HG03159 (cell line): ENCODE results near the gene NLRX1.
"Not testable (repeated sequence)": the region's sequence is repeated elsewhere in the genome, so short reads cannot be mapped to it uniquely, and the experiment has no call there.

Experiments
- ATAC-seq: cut with Tn5 transposase; IDR thresholded peaks from one replicate; pipeline ENCODE4 v1.9.1; 2021; ENCODE audit warnings: mild to moderate bottlenecking, moderate library complexity; ENCODE audit not compliant: unreplicated experiment

The NLRX1 gene, protein sequence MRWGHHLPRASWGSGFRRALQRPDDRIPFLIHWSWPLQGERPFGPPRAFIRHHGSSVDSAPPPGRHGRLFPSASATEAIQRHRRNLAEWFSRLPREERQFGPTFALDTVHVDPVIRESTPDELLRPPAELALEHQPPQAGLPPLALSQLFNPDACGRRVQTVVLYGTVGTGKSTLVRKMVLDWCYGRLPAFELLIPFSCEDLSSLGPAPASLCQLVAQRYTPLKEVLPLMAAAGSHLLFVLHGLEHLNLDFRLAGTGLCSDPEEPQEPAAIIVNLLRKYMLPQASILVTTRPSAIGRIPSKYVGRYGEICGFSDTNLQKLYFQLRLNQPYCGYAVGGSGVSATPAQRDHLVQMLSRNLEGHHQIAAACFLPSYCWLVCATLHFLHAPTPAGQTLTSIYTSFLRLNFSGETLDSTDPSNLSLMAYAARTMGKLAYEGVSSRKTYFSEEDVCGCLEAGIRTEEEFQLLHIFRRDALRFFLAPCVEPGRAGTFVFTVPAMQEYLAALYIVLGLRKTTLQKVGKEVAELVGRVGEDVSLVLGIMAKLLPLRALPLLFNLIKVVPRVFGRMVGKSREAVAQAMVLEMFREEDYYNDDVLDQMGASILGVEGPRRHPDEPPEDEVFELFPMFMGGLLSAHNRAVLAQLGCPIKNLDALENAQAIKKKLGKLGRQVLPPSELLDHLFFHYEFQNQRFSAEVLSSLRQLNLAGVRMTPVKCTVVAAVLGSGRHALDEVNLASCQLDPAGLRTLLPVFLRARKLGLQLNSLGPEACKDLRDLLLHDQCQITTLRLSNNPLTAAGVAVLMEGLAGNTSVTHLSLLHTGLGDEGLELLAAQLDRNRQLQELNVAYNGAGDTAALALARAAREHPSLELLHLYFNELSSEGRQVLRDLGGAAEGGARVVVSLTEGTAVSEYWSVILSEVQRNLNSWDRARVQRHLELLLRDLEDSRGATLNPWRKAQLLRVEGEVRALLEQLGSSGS

DNA sequence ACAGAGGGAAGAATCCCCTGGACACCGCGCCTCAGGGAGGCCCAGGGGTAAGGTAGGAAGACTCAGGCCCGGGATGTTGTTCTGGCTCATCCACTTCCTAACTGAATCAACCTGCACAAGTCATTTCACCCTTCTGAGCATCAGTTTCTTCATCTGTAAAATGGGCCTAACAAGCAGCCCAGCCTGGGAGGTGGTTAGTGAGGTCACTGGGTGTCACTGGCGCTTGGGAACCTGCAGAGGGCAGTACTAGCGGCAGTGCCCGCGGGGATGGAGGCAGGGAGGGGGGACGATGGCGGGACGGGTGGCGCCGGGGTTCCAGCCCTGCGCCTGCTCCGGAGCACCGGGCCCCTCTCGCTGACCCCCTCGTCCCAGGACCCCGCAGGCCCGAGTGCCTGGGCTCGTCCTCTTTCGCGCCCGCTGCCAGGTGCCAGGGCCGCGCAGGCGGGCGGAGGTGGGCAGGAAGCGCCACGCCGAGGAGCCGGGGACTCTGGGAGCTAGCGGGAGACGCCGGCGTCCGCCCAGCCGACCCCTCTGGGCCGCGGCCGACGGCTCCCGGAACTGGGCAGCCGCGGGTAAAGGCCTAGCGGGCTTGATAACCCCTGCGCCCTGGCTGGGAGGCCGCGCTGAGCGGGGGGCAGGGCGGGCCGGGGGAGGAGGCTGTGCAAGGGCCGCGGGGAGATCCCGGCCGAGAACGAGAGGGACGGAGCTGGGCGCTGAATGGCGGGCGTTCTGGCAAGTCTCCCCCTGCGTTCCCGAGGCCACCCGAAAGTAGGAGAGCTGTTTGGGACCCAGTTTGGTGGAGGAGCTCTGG, at the start of gene NLRX1:
TSS of gene NLRX1 (plus strand) at position 255 of the 811 bp plus-strand sequence. CDS start 2,679 bp downstream, outside the sequence.
- ATAC-seq, result peak; percentile 93

DNA sequence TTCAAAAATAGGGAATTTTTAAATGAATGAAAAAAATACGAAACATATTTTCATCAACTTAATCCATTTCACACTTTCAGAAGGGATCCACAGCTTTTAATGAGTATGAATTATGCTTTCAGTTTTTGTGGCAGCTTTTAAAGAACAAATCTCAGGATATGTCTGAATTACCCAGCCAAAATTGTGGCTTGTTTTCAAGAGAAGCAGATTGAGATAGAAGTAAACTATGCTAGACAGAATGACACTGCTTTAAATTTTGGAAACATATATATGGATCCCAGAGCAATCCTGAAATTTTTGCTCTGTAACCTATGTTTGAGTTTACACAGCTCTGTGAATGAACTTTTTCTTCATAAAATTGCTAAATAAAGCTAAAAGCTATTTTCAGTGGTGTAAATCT, 49.6 kb upstream of the NLRX1 start:
- ATAC-seq, result no peak

DNA sequence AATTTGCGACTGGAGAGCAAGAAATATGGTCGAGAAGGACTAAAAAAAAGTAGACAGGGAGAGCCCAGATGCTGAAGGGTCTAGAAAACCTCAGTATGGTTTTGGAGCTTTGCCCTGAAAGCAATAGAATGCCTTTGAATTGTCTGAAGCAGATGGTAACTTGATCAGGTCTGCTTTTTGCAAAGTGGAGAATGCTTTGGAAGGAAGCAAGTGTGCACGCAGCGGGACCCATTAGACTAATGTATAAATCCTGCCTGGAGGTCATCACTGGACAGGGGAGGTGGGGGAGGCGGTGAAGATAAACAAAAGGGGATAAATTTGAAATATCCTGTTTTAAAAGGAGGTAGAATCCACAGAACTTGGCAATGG, 47.9 kb upstream of the NLRX1 start:
- no peak for ATAC-seq

DNA sequence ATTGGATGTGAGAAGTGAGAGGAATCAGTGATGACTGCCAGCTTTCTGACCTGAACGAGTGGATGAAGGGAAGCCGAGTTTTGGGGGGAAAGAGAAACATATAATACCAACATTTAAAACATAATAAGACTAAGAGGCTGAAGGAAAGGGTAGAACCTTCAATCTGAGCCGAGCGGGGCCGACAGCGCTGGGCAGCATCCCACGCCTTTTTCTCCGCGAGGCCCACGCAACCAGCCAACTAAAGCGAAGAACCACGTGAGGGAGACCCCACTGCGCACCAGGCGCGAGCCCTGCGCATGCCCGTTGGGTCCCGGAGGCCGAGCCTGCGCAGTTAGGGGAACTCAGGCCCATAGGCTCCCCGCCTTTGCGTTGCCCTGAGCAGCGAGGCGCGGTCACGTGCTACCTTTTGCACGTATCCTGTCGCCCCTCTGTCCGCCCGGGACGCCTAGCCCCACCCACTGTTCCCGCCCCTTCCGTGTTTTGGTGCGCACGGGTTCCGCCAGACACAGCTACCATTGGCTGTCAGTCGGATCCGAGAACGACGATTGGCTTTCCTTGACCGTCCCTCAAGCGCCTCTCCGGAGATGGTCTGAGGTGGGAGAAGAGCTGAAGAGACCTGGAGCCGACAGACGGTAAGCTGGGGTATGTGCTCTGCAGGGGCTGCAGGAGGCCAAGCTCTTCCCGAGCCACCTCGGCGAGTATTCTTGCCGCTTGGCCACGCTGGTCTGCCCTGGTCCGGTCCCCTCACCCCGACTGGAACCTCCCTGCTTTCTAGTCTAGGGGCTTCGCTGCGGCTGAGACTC, 47.3 kb upstream of the NLRX1 start, which contains the start of gene HINFP:
TSS of gene HINFP (plus strand) at position 573 of the 803 bp plus-strand sequence. CDS start 5,365 bp downstream, outside the sequence.
- peak; percentile 97 for ATAC-seq

DNA sequence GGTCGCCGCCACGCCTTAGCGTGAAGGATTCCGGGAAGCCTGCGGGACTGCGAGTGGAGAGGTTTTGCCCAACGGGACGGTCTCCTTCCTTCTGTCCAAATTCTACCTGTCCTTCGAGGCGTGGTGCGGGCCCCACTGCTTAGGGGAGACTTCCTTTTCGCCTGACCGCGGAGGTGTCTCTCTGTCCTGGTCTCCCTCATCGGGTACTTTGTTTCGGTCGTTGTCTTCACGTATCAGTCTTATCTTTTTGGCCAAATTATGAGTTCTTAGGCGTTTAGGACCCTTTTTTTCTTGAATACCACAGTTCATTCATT, 46.8 kb upstream of the NLRX1 start:
- peak; percentile 21 for ATAC-seq

DNA sequence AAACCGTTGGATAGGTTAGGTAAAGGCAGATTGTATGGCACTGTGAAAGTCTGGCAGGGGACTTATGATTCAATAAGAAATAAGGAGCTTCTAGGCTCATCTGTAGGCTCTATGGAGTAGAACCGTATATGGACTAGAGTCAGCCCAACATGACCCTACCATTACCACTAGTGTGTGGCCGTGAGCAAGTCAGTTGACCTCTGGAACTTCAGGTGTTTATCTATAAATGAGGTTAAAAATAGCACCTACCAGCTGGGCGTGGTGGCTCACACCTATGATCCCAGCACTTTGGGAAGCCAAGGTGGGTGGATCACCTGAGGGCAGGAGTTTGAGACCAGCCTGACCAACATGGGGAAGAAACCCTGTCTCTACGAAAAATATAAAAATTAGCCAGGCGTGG, 42.7 kb upstream of the NLRX1 start:
- no peak for ATAC-seq

DNA sequence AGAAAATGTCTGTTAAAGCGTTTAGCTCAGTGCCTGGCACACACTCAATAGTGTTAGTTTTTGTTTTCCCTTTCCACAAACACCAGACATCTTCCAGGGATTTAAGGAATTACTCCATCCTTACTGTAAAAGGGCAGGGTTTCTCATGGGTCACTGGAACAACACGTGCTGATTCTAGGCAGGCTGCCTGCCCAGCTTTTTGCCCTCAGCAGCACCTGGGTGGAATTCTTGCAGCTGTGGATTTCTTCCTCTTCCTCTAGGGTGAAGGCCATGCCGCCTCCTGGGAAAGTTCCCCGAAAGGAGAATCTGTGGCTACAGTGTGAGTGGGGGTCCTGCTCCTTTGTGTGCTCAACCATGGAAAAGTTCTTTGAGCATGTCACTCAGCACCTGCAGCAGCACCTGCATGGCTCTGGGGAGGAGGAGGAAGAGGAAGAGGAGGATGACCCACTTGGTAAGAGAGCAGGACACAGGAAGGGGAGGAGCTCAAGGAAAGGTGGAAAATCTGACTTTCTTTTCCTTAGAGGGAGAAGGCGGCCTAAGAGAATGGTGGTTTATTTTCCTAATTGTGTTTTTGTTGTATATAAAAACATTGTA, 41.8 kb upstream of the NLRX1 start:
- no peak for ATAC-seq

DNA sequence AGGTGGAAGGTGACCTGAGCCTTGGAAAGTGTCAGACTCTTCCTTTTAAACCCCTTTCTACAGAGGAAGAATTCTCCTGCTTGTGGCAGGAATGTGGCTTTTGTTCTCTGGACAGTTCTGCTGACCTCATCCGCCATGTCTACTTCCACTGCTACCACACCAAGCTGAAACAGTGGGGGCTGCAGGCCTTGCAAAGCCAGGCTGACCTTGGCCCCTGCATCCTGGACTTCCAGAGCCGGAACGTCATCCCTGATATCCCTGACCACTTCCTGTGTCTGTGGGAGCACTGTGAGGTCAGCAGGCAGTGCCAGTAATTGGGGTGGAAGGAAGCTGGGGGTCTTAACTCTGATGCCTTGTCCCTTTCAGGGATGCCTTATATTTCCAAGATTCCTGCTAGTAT, 37.9 kb upstream of the NLRX1 start:
- ATAC-seq, result no peak

DNA sequence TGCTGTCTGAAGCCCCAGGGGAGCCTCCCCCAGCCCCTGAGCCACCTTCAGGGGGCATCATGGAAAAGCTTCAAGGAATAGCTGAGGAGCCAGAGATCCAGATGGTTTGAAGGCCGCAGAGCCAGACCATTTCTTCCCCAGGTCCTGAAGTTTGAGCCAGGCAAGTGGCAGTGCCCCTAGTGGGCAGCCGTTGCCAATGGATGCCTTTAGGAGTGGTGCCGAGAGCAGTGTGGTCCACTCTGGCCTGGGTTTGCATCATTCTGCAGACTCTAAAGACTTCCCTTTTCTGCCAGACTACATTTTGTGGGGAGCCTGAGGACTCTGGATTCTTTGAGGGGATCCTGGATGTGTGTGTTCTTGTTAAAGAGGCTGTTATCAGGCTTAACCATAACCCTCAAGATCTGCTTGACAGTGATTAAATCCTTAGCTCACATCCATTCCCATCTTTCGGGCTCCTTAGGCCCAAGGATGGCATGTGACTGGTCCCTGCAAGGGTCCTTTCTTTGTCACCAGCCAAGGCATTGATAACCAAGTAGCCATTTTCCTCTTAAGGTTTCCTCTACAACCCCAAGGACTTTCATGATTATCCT, 34.0 kb upstream of the NLRX1 start:
- ATAC-seq, result no peak

DNA sequence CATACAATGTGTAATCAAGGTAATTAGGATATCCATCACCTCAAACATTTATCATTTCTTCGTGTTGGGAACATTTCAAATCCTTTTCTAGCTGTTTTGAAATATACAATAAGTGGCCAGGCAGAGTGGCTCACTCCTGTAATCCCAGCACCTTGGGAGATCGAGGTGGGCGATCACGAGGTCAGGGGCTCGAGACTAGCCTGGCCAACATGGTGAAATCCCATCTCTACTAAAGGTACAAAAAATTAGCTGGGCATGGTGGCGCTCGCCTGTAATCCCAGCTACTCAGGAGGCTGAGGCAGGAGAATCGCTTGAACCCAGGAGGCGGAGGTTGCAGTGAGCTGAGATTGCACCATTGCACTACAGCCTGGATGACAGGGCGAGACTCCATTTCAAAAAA, 29.2 kb upstream of the NLRX1 start:
- not testable (repeated sequence) for ATAC-seq

DNA sequence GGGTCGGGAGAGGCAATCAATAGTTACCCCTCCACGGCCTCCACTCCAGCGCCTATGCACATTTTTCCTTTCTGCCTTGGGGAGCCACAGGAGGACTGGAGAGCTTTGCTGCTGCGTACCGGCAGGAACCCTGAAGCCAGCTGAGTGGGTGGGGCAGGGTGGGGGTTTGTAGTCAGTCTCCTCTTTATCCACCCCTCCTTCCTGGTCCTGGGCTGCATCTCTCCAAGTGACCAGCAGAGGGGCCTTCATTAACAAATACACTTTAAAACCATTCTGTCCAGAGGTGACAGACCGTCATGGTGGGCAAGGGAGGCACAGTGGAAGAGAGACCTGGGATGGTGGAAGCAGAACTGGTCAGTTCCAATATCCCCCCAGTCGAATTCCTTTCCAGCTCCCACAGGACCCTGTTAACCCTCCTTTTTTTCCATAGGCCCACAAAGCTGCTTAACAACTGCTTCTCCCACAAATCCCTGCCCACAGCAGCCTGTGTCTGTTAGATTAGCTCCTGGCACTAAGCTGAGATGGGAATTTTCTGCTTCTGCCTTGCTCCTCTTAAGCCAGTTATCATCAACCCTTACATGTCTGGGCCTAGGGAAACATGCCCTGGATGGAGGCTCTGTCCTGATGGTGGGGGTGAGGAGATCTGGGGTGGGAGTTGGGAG, 23.6 kb upstream of the NLRX1 start:
- ATAC-seq, result no peak

DNA sequence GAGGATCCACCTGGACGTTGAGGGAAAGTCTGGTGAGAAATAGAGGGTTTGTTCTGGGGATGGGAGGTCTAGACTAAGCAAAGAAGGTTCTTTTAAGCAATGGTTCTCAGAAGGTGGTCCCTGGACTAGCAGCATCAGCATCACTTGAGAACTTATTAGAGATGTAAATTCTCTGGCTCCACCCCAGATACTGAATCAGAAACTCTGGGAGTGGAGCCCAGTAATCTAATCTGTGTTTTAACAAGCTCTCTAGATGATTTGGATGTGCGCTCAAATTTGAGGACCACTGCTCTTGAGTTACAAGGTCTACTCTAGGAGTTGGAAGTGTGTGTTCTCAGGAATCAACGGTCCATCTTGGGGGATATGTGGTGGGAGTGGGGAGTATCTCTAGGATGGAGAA, 23.0 kb upstream of the NLRX1 start:
- ATAC-seq, result no peak

DNA sequence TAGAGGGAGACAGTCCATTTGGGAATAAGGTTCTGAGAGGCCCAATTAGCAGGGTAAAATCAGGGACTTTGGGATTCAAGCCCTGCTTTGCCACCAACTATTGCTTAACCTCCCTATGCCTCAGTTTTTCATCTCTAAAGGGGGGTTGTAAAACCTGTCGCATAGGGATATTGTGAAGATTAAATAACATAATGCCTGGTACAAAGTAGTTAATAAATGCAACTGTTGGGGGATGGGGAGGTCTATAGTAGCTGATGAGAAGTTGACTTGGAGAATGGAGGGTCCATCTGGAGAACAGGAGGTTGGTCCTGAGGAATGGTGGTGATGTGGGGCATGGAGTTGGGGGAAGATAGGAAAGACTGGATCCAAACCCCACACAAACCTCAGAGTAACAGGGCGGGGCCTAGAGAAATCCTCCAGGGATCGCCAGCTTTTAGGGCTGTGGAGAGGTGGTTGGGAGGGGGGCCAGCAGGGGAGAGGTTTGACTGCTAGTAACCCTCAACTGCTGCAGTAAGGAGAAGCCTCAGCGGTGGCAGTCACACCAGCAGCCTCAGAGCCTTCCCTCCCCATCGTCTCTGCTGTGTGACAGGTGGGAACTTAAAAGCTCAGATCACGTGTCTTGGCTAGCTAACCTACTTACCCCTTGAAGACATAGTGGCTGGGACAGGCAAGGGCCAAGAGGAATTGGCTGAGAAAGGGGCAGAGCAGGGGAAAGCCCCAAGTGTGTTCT, 20.8 kb upstream of the NLRX1 start:
- ATAC-seq, result no peak

DNA sequence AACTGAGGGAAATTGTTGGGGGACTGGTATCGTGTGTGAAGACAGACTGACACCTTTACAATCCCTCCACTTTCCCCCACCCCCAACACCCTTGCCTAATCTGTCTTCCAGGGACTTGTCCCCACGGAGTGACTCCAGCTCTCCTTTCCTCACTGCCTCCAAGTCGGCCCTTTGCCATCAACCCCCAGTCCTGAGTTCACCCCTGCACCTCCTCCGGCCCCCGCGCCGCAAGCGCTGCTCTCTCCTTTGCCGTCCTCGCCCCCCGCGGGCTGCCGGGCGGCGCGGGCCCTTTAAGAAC, 19.9 kb upstream of the NLRX1 start:
- ATAC-seq, result no peak

DNA sequence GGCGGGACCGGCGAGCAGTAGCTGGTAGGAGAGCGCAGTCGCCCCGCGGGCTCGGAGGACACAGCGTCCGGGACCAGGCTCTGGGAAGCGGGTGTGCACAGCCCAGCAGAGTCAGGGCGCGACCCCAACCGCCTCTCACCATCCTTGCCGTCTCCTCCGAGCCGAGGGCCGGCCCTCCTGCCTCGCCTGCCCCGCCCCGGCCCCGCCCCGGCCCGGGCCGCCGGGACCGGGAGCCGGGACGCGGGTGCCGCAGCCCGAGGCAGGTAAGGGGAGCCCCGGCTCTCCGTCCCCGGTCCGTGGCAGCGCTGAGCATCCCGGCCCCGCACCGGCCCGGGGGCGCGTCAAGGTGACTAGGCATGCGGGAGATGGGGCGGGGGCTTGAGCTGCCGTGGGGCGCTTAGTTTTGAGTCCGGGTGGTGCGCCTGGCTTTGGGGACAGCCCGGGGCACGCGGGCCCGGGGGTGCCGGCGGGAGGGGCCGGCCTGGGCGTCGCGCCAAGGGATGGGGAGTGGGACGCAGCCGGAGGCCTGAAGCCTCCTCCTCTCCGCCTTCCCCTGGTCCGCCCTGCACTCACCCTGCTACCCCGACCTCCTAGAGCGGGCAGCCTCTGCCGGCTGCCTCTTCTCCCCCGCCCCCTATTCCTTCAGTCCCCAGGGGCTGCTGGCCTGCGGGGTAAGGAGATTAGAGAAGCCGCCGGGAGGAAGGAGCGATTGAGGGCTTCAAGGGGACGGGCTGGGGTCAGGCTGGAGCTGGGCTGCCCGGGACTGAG, 19.3 kb upstream of the NLRX1 start, which contains the start of gene ABCG4:
TSS of gene ABCG4 (plus strand) at position 35 of the 768 bp plus-strand sequence. CDS start 914 bp downstream, outside the sequence.
- no peak for ATAC-seq

DNA sequence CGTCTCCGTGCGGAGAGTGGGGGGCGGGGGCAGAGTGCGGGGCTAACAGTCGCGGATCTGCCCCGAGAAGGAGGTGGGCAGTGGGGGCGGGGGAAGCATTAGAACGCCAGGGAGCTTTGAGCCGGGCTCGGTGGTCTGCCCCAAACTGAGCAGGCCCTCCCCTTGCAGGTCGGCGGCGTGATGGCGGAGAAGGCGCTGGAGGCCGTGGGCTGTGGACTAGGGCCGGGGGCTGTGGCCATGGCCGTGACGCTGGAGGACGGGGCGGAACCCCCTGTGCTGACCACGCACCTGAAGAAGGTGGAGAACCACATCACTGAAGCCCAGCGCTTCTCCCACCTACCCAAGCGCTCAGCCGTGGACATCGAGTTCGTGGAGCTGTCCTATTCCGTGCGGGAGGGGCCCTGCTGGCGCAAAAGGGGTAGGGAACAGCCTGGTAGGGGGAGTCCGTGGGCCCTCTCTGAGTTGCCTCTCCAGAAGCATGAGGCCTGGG, 18.7 kb upstream of the NLRX1 start:
- ATAC-seq, result no peak

DNA sequence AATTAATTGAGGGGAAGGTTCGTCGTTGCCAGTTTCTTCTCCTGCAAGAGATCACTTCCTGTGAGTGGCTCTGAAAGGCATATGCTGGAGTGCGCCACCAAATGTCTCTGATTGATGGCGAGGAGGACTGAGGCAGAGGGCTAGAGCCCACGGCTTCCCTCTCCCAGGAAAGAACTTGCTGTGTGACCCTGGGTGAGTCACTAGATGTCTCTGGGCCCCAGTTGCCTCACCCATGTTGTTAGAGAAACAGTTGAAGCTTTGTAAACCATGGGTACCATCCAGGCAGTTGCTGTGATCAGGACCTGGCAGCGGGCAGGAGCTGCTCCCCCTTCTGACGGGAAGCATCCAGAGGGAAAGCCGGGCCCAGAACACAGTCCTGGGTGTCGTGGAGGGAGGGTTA, 16.5 kb upstream of the NLRX1 start:
- no peak for ATAC-seq
